GM18868 (cell line): Measurements from ENCODE around the gene NXF1.

ENCODE experiments used
- ATAC-seq: cut with Tn5 transposase; IDR thresholded peaks from one replicate; pipeline ENCODE4 v1.9.1; 2021; ENCODE audit warnings: mild to moderate bottlenecking, moderate library complexity; ENCODE audit not compliant: unreplicated experiment

NXF1 gene

DNA sequence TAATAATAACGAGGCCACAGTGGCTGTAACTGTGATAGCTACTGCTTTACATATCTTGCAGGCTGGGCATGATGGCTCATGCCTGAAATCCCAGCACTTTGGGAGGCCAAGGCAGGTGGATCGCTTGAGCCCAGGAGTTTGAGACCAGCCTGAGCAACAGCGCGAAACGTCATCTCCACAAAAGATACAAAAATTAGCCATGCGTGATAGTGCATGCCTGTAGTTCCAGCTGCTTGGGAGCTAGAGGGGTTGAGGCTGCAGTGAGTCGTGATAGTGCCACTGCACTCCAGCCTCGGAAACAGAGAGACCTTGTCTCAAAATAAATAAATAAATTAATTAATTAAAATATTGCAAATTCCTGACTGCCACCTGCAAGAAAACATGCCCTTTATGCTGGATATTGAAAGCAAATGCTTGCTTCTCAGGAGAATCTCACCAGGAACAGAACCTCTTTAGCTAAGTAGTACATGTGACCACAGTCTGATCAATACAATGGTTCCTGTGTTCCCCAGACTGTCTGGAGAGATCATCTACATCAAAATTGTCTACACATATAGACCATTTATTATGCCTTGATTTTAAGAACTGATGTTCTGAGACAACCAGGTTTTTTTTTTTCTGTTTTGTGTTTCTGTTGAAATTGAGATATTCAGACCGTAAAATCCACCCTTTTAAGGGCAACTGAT, 57.6 kb downstream of the NXF1 start:
- no peak for ATAC-seq
